K562 (cell line): ENCODE results near the gene ZKSCAN3. TPM values are rescaled to one million over a fixed set of nuclear protein-coding genes. Genes with fewer than 3 reads are reported as not detected.
A peak's percentile ranks its signal among the peaks of the same experiment; 100 is the strongest.

Source experiments
- CEBPB ChIP-seq: fragments of 450-650 bp; IDR thresholded peaks from 2 replicates; pipeline ENCODE4 v1.6.1; 2016; ENCODE audit warnings: missing genetic modification characterization, missing compliant biosample characterization
- CHD7 ChIP-seq: fragments of 200-600 bp; sonication (generic); IDR thresholded peaks from one replicate; pipeline ENCODE4 v1.6.1; 2012; ENCODE audit warnings: mild to moderate bottlenecking, low read depth, low read length, inconsistent platforms
- CXXC5 ChIP-seq: fragments of 250-450 bp; sonication (Bioruptor Pico); IDR thresholded peaks from 2 replicates; pipeline ENCODE4 v1.8.0; 2022; ENCODE audit warnings: inconsistent platforms, mild to moderate bottlenecking, moderate library complexity
- DPF2 ChIP-seq: fragments of 450-650 bp; IDR thresholded peaks from 2 replicates; pipeline ENCODE4 v1.6.1; 2016
- HEY1 ChIP-seq: fragments of 250-450 bp; sonication (Bioruptor Pico); IDR thresholded peaks from 2 replicates; pipeline ENCODE4 v1.5.0; 2020; ENCODE audit warnings: mild to moderate bottlenecking, moderate library complexity, borderline replicate concordance
- NUFIP1 ChIP-seq: fragments of 450-650 bp; IDR thresholded peaks from 2 replicates; pipeline ENCODE4 v1.6.1; 2018; ENCODE audit not compliant: partially characterized antibody
- RBM17 ChIP-seq: fragments of 200-400 bp; formaldehyde crosslinking; IDR thresholded peaks from 2 replicates; pipeline ENCODE4 v1.6.1; 2017; ENCODE audit warnings: low read depth, mild to moderate bottlenecking, low read length, borderline replicate concordance
- SAFB ChIP-seq: fragments of 200-400 bp; formaldehyde crosslinking; IDR thresholded peaks from 2 replicates; pipeline ENCODE4 v1.6.1; 2017; ENCODE audit warnings: low read depth, low read length, borderline replicate concordance
- SMAD2 ChIP-seq: fragments of 150-350 bp; IDR thresholded peaks from 2 replicates; pipeline ENCODE4 v1.6.1; 2014; ENCODE audit warnings: low read depth, mild to moderate bottlenecking, low read length
- SRF ChIP-seq, 2 experiments: fragments of 250-450, 450-650 bp in 1 of 2; sonication (Bioruptor Pico) in 1 of 2; sonication (generic) in 1 of 2; formaldehyde crosslinking; IDR thresholded peaks; 2 replicates each; pipeline versions ENCODE4 v1.5.0 to v1.5.1; 2020 to 2022; ENCODE audit warnings: mild to moderate bottlenecking in 1 of 2, missing genetic modification reagents in 1 of 2
- TRIM25 ChIP-seq: fragments of 450-650 bp; IDR thresholded peaks from 2 replicates; pipeline ENCODE4 v1.7.0; 2016; ENCODE audit warnings: borderline replicate concordance
- ZBTB8A ChIP-seq: fragments of 450-650 bp; IDR thresholded peaks from 2 replicates; pipeline ENCODE4 v1.6.1; 2018; ENCODE audit warnings: mild to moderate bottlenecking, moderate library complexity; ENCODE audit not compliant: partially characterized antibody
- ZNF239 ChIP-seq: fragments of 250-450 bp; sonication (Bioruptor Pico); IDR thresholded peaks from 2 replicates; pipeline ENCODE4 v1.4.0; 2020; ENCODE audit warnings: mild to moderate bottlenecking
- polyA plus RNA-seq, 8 experiments: library from polyadenylated mRNA; depleted of rRNA in 4 of 8; stranded (reverse) in 5 of 8; unstranded in 3 of 8; fragments of >200 nt; fragmentation: Nextera tagmentation in 2 of 8; fragmentation: Illumina TruSeq in 1 of 8; extraction: Ambion mirVana in 2 of 8; extraction: Trizol in 1 of 8; gene quantifications; 2 replicates each; pipeline versions ENCODE4 v1.2.1 to v1.2.3, GENCODE V29; 2011 to 2014; ENCODE audit warnings: inconsistent platforms in 1 of 8, missing spikeins in 1 of 8
- total RNA-seq, 7 experiments: library from RNA; depleted of rRNA in 6 of 7; stranded (reverse); fragments of >200 nt in 6 of 7; fragmentation: Illumina TruSeq in 2 of 7; extraction: Trizol in 2 of 7; gene quantifications; 2 replicates each; pipeline versions ENCODE4 v1.2.1 to v1.2.3, GENCODE V29; 2011 to 2021; ENCODE audit warnings: low replicate concordance in 1 of 7

The ZKSCAN3 gene
- total and polyA plus RNA-seq, 9 of the 15 experiments (the other 6 are each of a cell fraction or from before 2014, with no cell fraction given), result 3.0 to 12.4 (median 10.2) TPM

GRCh38 chr6:28399350-28400121 lies 49.8 kb downstream of the ZKSCAN3 start, which contains the start of gene ZSCAN12 (continued):
- TF ChIP-seq CHD7 (no peak), SRF (CRISPR knock-in tag; IDR thresholded peaks at IDR 0.05) (peak; percentile 43 to 62; a peak in 3 of 4 replicates), NUFIP1 (no peak), SMAD2 (no peak), SAFB (peak; percentile 19; the same call in 1 of the 2 replicates), DPF2 (peak; percentile 57), CEBPB (tag) (no peak), ZBTB8A (no peak), HEY1 (CRISPR knock-in tag) (peak; percentile 53; the same call in 1 of the 2 replicates), TRIM25 (no peak), CXXC5 (CRISPR knock-in tag) (peak; percentile 98), ZNF239 (CRISPR knock-in tag) (peak; percentile 63), RBM17 (no peak)
